ENCODE results near the gene RSL1D1. TPM values are rescaled to one million over a fixed set of nuclear protein-coding genes. Genes with fewer than 3 reads are reported as not detected.

RSL1D1 gene
- total RNA-seq, 2 donors from 2014 or later, result 75.3 to 123 TPM

DNA sequence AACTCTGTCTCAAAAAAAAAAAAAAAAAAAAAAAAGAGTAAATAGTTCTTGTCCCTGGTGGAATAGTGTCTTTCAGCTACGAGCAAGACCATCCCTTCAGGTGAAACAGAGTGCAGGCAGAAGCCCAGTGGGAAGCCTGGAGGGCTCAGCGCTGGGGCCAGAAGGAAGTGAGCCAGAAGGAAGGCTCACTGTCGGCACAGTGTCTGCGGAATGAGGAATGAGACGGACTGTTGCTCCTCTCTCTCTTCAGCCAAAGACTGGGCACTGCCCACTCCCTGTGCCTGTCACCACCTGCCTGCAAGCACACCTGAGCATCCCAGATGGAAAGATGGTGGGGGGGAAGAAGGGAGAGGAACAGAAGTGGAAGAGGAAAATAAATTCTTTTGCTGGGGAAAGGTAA, 7.5 kb downstream of the RSL1D1 start:
- Histone ChIP-seq H3K4me1 (peaks cover 0 to 7% of the 10 kb centered on the region in 2 donors), H3K4me3 (no peak overlapping the region), H3K27ac (no peak overlapping the region), H3K36me3 (peaks cover 91% of the 10 kb centered on the region), H3K27me3 (no peaks in the 10 kb centered on the region), H3K9me3 (no peaks in the 10 kb centered on the region)
- DNase-seq (ENCODE audit: low spot score), result no peak
- no peak for TF ChIP-seq CTCF (IDR thresholded peaks at IDR 0.05)

DNA sequence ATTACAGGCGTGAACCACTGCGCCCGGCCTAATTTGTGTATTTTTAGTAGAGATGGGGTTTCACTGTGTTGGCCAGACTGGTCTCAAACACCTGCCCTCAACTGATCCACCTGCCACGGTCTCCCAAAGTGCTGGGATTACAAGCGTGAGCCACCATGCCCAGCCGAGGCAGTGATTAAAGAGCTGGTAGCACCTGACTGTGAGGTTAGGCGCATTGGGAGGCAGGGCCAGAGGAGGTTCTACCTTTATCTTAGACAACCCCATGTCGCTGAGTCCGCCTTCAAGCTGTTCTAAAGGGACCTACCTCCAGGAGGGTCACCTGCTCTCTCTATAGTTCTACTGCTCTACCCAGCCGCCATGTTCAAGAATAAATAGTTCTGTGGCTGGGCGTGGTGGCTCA, 8.1 kb downstream of the RSL1D1 start:
- no peaks in the 10 kb centered on the region for H3K27me3 ChIP-seq
- H3K36me3 ChIP-seq, result peaks cover 97% of the 10 kb centered on the region
- H3K4me3 ChIP-seq, result no peak overlapping the region
- no peaks in the 10 kb centered on the region for H3K9me3 ChIP-seq
- no peak overlapping the region for H3K27ac ChIP-seq
- H3K4me1 ChIP-seq, result no peaks in the 10 kb centered on the region
- no peak for DNase-seq (ENCODE audit: low spot score)
- TF ChIP-seq CTCF (IDR thresholded peaks at IDR 0.05), result no peak

GRCh38 chr16:11841026-11841425, 10.3 kb downstream of the RSL1D1 start:
- no peak overlapping the region for H3K27ac ChIP-seq
- no peaks in the 10 kb centered on the region for H3K27me3 ChIP-seq
- no peaks in the 10 kb centered on the region for H3K9me3 ChIP-seq
- TF ChIP-seq CTCF (IDR thresholded peaks at IDR 0.05), result no peak
- DNase-seq (ENCODE audit: low spot score), result no peak
- H3K36me3 ChIP-seq, result peaks cover 98% of the 10 kb centered on the region
- H3K4me1 ChIP-seq, result no peaks in the 10 kb centered on the region
- H3K4me3 ChIP-seq, result no peak overlapping the region

GRCh38 chr16:11836650-11837244, 14.6 kb downstream of the RSL1D1 start:
- Histone ChIP-seq H3K27me3 (no peaks in the 10 kb centered on the region), H3K4me3 (no peak overlapping the region), H3K27ac (no peak overlapping the region), H3K9me3 (no peaks in the 10 kb centered on the region), H3K4me1 (no peaks in the 10 kb centered on the region), H3K36me3 (peaks cover 57% of the 10 kb centered on the region)
- TF ChIP-seq CTCF (IDR thresholded peaks at IDR 0.05), result no peak
- DNase-seq (ENCODE audit: low spot score), result no peak

DNA sequence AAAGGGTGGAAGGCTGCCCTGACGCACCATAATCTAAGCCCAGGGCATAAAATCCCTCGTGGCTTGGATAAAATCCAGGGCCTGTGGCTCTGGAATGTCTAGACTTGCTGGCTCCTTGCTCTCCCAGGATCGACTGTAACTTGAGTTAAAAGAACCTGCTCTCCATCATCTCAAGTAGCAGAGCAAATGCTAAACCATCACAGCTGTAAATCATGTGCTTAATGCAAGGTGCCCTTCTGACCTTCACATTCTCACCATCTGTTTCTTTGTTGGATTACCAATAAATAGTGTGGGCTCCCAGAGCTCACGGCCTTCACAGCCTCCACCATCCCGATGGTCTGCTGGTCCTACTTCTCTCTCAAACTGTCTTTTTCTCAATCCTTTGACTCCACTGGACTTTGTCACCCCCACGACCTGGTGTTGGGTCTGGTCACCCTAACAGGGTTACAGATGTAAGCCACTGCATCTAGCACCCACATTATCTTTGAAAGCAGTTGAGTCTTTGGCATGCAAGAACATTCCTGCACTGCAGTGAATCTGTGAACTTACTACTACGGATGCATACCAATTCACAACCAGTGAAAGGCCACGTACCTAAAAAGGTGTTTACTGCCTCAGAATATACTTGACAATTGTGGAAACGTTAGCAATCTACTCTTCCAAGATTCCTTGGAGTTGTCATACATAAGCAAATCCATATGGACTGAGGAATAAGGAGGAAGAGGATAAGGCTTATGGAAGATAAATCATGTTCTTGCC, 15.3 kb downstream of the RSL1D1 start:
- Histone ChIP-seq H3K27me3 (no peaks in the 10 kb centered on the region), H3K4me1 (no peaks in the 10 kb centered on the region), H3K36me3 (peaks cover 50% of the 10 kb centered on the region), H3K4me3 (no peak overlapping the region), H3K9me3 (no peaks in the 10 kb centered on the region), H3K27ac (no peak overlapping the region)
- DNase-seq (ENCODE audit: low spot score), result no peak
- no peak for TF ChIP-seq CTCF (IDR thresholded peaks at IDR 0.05)
